Stimulated activated naive B cell treated with anti-CD40 and anti-IgM and Interleukin-4, amounts not matched to agents 10 μg/mL and 1 μg/mL and 100 μg/mL, for 72 hours (primary cell): ENCODE measurements around the gene RABGAP1.
"Not testable (repeated sequence)": the region's sequence is repeated elsewhere in the genome, so short reads cannot be mapped to it uniquely, and the experiment has no call there.

Source experiments
- ATAC-seq, 2 donors: fragments of 150-1000 bp; cut with Tn5 transposase; replicated peaks; 2 replicates each; pipeline ENCODE4 v1.10.0; 2021; ENCODE audit warnings: moderate library complexity in 1 of 2
- DNase-seq: peaks from one replicate; pipeline ENCODE4 v3.0.0; 2021
- H3K27ac Mint-ChIP-seq: one replicate; pipeline ENCODE4 v1.8.0; 2022; ENCODE audit warnings: mild to moderate bottlenecking, mixed read lengths
- H3K27me3 Mint-ChIP-seq, 2 donors: one replicate each; pipeline ENCODE4 v1.8.0; 2022; ENCODE audit warnings: mixed read lengths in 2 of 2
- H3K36me3 Mint-ChIP-seq, 2 donors: one replicate each; pipeline ENCODE4 v1.8.0; 2022; ENCODE audit warnings: mixed read lengths in 2 of 2, mild to moderate bottlenecking in 1 of 2
- H3K4me1 Mint-ChIP-seq, 2 donors: one replicate each; pipeline ENCODE4 v1.8.0; 2022; ENCODE audit warnings: mixed read lengths in 2 of 2, mild to moderate bottlenecking in 1 of 2
- H3K4me3 Mint-ChIP-seq, 2 donors: one replicate each; pipeline ENCODE4 v1.8.0; 2022; ENCODE audit warnings: mild to moderate bottlenecking in 2 of 2, mixed read lengths in 2 of 2, moderate library complexity in 1 of 2
- H3K9me3 Mint-ChIP-seq, 2 donors: one replicate each; pipeline ENCODE4 v1.8.0; 2022; ENCODE audit warnings: mixed read lengths in 2 of 2, mild to moderate bottlenecking in 1 of 2

Gene RABGAP1

DNA sequence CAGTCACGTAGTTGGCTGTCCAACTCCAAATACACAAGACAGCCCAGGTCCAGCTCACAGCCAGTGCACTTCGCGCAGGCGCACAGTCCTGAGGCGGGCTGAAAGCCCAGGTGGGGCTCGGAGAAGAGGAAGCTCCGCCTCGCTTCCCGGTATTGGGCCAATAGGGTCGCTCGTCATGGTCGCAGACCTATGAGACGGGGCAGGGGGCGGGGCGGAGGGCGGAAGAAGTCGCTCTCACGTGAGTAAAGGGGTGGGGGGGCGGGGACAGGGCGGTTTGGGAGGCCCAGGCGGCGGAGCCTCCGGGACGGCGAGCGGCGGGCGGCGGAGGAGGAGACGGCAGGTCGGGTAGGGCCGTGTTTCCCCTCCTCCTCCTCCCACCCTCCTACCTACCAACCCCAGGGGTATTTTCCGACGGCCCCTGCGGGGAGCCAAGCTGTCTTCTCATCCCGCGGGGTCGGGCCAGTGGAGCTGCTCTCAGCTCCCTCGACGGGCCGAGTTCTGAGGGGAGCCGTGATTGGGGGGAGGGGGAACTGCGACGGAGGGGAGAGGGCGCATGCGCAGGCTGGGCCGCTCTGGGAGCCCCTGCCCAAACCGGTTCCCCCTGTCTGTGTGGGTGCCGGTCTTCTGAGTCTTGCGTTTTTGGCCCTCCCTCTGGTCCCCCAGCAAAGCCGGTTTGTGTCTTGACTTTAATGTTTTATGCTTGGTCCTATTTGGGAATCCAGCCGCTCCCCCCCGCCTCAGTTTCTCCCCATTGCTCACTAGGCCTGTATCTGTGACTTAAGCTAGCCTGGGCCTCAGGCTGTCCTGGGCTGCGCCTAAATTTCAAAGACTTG, at the start of gene RABGAP1:
TSS of gene RABGAP1 (plus strand) at position 272 of the 833 bp plus-strand sequence. CDS start 16,040 bp downstream, outside the sequence.
- DNase-seq = peak; percentile 95

DNA sequence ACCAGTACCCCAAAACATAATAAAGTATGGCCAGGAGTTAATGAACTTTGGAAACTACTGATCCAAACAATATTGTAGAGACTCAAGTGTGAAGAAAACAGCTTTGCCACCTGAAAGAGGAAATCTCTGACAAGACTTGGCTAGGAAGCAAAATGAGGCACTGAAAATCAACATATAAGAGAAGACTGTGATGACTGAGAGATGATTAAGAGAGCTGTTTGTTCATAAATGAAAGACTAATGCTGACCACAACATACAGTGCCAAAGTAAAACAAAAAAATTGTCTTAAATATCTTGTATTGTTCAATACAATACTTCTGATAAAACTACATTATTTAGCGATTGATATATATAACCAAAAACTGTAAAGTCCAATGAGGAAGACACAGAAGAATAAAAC, 42.9 kb upstream of the RABGAP1 start:
- ATAC-seq (no peak), DNase-seq (no peak)
- Mint-ChIP-seq H3K27ac (peak overlapping the region; percentile 43), H3K4me1 (peaks cover 7 to 17% of the 10 kb centered on the region in 2 donors), H3K27me3 (no peaks in the 10 kb centered on the region), H3K9me3 (no peaks in the 10 kb centered on the region), H3K36me3 (peaks cover 11 to 22% of the 10 kb centered on the region in 2 donors), H3K4me3 (no peak overlapping the region)

More for the DNA sequence above, at the start of gene RABGAP1:
- H3K27ac Mint-ChIP-seq = peak within 1 kb of the TSS; percentile 97
- H3K4me3 Mint-ChIP-seq = peak within 1 kb of the TSS; percentile 96 to 97
- H3K27me3 Mint-ChIP-seq = no peaks in the 10 kb centered on the region
- H3K36me3 Mint-ChIP-seq = peaks cover 16 to 34% of the 10 kb centered on the region in 2 donors
- ATAC-seq = peak; percentile 98
- H3K4me1 Mint-ChIP-seq = peaks cover 18 to 31% of the 10 kb centered on the region in 2 donors
- H3K9me3 Mint-ChIP-seq = peaks cover 0 to 1% of the 10 kb centered on the region in 2 donors

DNA sequence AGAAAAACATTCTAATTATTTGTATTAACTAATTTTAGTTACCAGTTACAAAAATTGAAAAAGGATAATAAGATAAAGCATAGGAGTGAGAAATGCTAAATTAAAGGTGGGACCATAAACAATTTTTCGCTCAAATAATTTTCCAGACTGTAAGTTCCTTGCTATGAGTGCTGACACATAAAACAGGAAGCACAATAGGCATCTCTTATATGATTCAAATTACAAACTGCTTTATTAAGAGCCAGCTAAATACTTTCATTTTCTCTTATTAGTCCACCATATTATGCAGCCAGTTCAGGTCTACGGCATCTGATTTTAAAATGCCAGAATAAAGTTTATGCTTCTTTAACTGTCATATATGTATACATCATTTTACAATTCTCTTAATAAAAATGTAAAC, 40.0 kb upstream of the RABGAP1 start:
- Mint-ChIP-seq H3K4me3 (no peak overlapping the region), H3K9me3 (no peaks in the 10 kb centered on the region), H3K4me1 (peaks cover 11 to 17% of the 10 kb centered on the region in 2 donors), H3K27ac (no peak overlapping the region), H3K27me3 (no peaks in the 10 kb centered on the region), H3K36me3 (peaks cover 3 to 13% of the 10 kb centered on the region in 2 donors)
- ATAC-seq (no peak), DNase-seq (no peak)

DNA sequence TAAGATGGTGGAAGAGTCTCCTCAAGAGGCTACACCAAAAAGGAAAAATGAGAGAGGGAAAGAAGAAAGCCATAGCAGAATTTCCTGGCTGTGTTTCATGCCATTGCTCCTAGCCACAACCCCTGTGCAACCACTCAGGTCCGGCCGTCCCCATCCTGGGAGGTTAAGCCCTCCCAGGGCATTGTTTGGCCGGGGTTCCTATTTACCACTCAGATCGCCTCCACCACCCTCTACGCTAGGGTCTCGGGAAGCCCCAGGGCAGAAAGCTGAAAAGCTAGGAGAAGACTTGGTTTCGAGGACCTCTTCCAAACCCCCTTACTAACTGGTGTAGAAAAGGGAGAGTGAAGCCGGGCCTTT, 36.4 kb upstream of the RABGAP1 start:
- Mint-ChIP-seq H3K4me1 (peaks cover 3 to 5% of the 10 kb centered on the region in 2 donors), H3K9me3 (no peaks in the 10 kb centered on the region), H3K27ac (peak overlapping the region; percentile 96), H3K36me3 (peaks cover 10 to 14% of the 10 kb centered on the region in 2 donors), H3K27me3 (no peaks in the 10 kb centered on the region), H3K4me3 (peak overlapping the region; percentile 91 to 95)
- DNase-seq (no peak), ATAC-seq (peak; percentile 35 to 38)

DNA sequence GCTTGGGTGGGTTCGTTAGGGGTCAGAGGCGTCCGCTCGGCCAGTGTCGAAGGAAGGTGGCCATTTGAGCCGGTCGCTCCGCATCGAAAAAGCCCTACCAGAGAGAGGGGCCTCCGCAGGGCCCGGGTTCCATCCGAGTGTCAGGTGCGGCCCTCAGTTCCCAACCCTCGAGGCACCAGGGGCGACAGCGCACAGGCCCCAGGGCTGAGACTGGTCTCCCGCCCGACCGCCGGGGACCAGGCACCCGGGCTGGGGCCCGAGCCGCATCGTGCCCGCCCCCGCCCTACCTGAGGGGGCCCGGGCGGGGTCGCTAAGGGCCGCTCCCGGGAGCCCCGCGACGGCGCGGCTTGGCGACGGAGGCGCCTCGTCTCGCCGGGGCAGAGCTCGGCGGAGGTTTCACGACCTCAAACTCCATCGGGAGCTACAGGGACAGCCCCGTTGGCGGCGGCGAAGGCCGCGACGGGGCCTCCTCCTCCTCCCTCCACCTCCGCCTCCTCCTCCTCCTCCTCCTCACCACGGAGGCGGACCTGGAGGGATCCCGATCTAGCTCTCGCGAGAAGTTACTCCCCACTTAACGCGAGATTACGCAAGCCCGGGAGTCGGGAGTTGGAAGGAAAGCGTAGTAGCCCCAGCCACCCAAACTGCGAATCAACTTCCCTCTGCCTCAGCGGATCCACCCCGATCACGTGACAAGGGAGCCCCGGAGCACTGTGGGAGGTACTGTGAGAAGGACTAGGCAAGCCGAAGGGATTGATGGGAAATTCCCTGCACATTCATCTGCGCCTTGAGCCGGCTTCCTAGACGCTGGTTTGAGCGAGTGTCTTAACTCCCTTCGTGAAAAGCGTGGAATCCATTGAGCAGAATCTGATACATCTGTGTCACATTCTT, 35.8 kb upstream of the RABGAP1 start, which contains the start of gene RC3H2:
TSS of gene RC3H2 (minus strand) at position 537 of the 888 bp plus-strand sequence. CDS start 7,850 bp downstream, outside the sequence.
- Mint-ChIP-seq H3K4me3 (peak within 1 kb of the TSS; percentile 91 to 95), H3K27me3 (no peaks in the 10 kb centered on the region)
- peak; percentile 88 to 92 for ATAC-seq

DNA sequence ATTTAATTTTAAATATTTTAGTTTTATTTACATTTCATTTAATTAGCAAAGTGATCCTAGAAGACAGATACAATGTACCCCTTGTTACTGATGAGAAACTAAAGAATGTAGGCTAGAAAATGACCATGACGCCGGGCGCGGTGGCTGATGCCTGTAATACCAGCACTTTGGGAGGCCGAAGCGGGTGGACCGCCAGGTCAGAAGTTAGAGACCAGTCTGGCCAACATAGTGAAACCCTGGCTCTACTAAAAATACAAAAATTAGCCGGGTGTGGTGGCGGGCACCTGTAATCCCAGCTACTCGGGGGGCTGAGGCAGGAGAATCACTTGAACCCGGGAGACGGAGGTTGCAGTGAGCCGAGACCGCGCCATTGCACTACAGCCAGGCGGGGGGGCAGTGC, 34.7 kb upstream of the RABGAP1 start:
- peaks cover 15 to 22% of the 10 kb centered on the region in 2 donors for H3K36me3 Mint-ChIP-seq
- H3K27ac Mint-ChIP-seq, H3K4me3 Mint-ChIP-seq, H3K4me1 Mint-ChIP-seq, DNase-seq, ATAC-seq, H3K27me3 Mint-ChIP-seq, H3K9me3 Mint-ChIP-seq: not testable (repeated sequence)

More for the DNA sequence above, 35.8 kb upstream of the RABGAP1 start, which contains the start of gene RC3H2:
- Mint-ChIP-seq H3K36me3 (peaks cover 12 to 17% of the 10 kb centered on the region in 2 donors), H3K4me1 (peaks cover 0 to 6% of the 10 kb centered on the region in 2 donors), H3K27ac (peak within 1 kb of the TSS; percentile 98), H3K9me3 (no peaks in the 10 kb centered on the region)
- DNase-seq = peak; percentile 98

DNA sequence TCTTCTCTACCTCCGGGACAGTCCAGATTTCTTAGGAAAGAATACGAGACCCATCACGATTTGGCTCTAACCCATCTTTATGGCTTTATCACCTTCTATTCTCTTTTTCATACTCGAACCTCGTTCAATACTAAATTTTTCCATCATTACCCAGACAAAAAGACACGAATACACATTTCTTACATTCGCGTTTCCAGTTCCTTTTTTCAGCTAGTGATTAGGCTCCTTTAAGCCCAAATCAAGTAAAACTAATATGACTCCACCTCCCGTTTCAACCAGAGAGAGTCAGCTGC, 28.2 kb upstream of the RABGAP1 start:
- H3K36me3 Mint-ChIP-seq = peaks cover 22 to 40% of the 10 kb centered on the region in 2 donors
- H3K9me3 Mint-ChIP-seq = no peaks in the 10 kb centered on the region
- DNase-seq (no peak), ATAC-seq (no peak)
- H3K4me1 Mint-ChIP-seq = peaks cover 14 to 18% of the 10 kb centered on the region in 2 donors
- H3K27ac Mint-ChIP-seq = peak overlapping the region; percentile 96
- no peaks in the 10 kb centered on the region for H3K27me3 Mint-ChIP-seq
- peak overlapping the region; percentile 89 to 91 for H3K4me3 Mint-ChIP-seq

GRCh38 chr9:122912964-122913673, 27.7 kb upstream of the RABGAP1 start, which contains the start of gene ZBTB6:
Gene ZBTB6 (minus strand): TSS chr9:122913323. CDS start chr9:122912072, 1,251 bp downstream.
- Mint-ChIP-seq H3K27me3 (no peaks in the 10 kb centered on the region), H3K4me1 (peaks cover 14 to 18% of the 10 kb centered on the region in 2 donors), H3K36me3 (peaks cover 19 to 35% of the 10 kb centered on the region in 2 donors), H3K27ac (peak within 1 kb of the TSS; percentile 96), H3K4me3 (peak within 1 kb of the TSS; percentile 89 to 91), H3K9me3 (no peaks in the 10 kb centered on the region)
- ATAC-seq = peak; percentile 99
- peak; percentile 87 for DNase-seq

DNA sequence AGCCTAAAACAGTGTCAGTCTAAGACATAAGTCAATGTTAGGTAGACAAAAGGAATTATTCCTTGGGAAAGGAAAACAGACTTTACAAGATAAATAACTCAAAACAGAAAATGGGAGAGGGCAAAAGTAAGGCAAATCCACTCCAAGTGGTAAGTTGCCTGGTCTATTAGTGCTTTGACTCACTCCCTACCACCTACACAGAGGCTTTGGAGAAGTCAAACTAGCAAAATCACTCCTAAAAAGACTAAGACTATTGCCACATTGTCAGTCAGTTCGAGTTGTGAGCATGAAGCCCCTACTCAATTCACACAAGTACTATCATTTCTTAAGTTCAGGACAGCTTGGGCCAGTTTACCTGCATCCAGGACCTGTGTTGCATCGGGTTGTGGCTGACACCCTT, 22.5 kb upstream of the RABGAP1 start:
- Mint-ChIP-seq H3K4me1 (peaks cover 3 to 5% of the 10 kb centered on the region in 2 donors), H3K4me3 (no peak overlapping the region), H3K9me3 (no peaks in the 10 kb centered on the region), H3K36me3 (peaks cover 9 to 43% of the 10 kb centered on the region in 2 donors), H3K27ac (no peak overlapping the region), H3K27me3 (no peaks in the 10 kb centered on the region)
- DNase-seq (no peak), ATAC-seq (no peak)

DNA sequence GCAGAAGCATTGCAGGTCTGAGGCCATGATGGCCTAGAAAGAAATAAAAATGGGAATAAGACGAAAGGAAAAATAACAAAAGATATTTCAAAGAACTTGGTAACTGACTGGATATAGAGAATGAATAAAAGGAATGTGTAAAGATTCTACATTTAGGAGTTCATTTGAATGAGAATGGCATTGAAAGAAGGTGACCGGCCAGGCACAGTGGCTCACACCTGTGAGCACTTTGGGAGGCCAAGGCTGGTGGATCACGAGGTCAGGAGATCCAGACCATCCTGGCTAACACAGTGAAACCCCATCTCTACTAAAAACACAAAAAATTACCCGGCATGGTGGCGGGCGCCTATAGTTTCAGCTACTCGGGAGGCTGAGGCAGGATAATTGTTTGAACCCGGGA, 18.1 kb upstream of the RABGAP1 start:
- Mint-ChIP-seq H3K27ac (no peak overlapping the region), H3K36me3 (peaks cover 9 to 36% of the 10 kb centered on the region in 2 donors), H3K4me3 (no peak overlapping the region), H3K9me3 (no peaks in the 10 kb centered on the region), H3K27me3 (no peaks in the 10 kb centered on the region), H3K4me1 (peaks cover 9 to 18% of the 10 kb centered on the region in 2 donors)
- DNase-seq = no peak
- no peak for ATAC-seq

DNA sequence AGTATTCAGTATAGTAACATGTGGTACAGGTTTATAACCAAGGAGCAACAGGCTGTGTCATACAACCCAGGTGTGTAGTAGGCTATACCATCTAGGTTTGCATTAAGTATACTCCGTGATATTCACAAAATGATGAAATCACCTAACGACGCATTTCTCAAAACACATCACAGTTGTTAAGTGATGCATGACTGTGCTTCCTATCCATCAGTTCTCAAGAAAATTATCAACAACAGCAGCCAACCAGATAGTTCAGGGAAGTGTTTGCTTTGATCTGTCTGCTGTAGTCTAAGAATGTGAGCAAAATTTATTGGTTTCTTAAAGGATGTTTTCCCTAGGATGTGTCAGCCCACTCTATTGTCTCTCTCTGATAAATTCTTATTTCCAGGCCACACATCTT, 16.9 kb upstream of the RABGAP1 start:
- H3K27me3 Mint-ChIP-seq = no peaks in the 10 kb centered on the region
- DNase-seq (no peak), ATAC-seq (peak; percentile 90 to 97)
- no peak overlapping the region for H3K4me3 Mint-ChIP-seq
- peaks cover 6 to 34% of the 10 kb centered on the region in 2 donors for H3K36me3 Mint-ChIP-seq
- peak overlapping the region; percentile 3 for H3K27ac Mint-ChIP-seq
- H3K9me3 Mint-ChIP-seq = no peaks in the 10 kb centered on the region
- peaks cover 9 to 18% of the 10 kb centered on the region in 2 donors for H3K4me1 Mint-ChIP-seq

GRCh38 chr9:122929796-122930354, 10.9 kb upstream of the RABGAP1 start:
- H3K4me3 Mint-ChIP-seq = no peak overlapping the region
- DNase-seq (no peak), ATAC-seq (no peak)
- peaks cover under 1 to 4% of the 10 kb centered on the region in 2 donors for H3K36me3 Mint-ChIP-seq
- H3K27ac Mint-ChIP-seq = no peak overlapping the region
- H3K9me3 Mint-ChIP-seq = no peaks in the 10 kb centered on the region
- peaks cover 4 to 14% of the 10 kb centered on the region in 2 donors for H3K4me1 Mint-ChIP-seq
- H3K27me3 Mint-ChIP-seq = no peaks in the 10 kb centered on the region

DNA sequence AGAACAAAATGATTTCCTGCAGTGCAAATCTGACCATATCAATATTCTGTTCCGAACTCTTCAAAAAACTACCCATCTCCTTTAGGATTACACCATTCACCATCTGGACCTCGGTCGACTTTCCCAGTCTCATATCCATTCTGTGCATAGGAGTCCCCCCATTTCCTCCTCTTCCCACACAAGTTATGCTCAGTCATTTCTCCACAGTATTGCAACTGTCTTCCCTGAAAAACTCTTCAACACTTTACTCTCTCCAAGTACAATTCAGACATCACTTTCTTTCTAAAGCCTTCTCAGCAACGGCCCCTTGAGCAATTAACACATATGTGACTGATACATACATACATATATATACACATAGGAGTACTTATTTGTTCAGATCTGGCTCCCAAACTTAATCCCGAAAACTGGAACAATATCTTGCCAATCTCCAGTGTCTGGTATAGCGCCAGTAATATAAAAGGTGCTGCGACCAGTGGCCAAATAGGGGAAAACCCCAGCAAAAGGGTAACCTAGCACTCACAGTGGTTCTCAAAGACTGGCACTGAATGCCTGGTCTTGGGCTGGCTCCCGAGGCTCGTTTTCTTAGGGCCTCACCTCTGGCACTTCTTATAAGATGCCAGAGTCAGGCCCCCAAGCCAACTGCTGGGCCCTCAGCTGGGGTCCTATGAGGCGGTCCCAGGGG, 10.1 kb upstream of the RABGAP1 start:
- Mint-ChIP-seq H3K27me3 (no peaks in the 10 kb centered on the region), H3K4me3 (no peak overlapping the region), H3K27ac (no peak overlapping the region), H3K9me3 (no peaks in the 10 kb centered on the region), H3K4me1 (peaks cover 4 to 17% of the 10 kb centered on the region in 2 donors), H3K36me3 (peaks cover 1 to 6% of the 10 kb centered on the region in 2 donors)
- peak; percentile 58 to 59 for ATAC-seq
- DNase-seq = no peak
